OCI-LY7 (cell line): ENCODE measurements around the gene DISC1.
"Not testable (repeated sequence)": the region's sequence is repeated elsewhere in the genome, so short reads cannot be mapped to it uniquely, and the experiment has no call there.

ENCODE experiments used
- EZH2phosphoT487 ChIP-seq: fragments of 200-600 bp; sonication (generic); IDR thresholded peaks from 2 replicates; pipeline ENCODE4 v1.6.1; 2018; ENCODE audit warnings: low read depth, borderline replicate concordance, mild to moderate bottlenecking, mixed run types, antibody characterized with exemption, low read length, moderate library complexity, mixed read lengths
- TF ChIP-seq, protein P1 (sequence below): fragments of 200-600 bp; sonication (generic); conservative IDR thresholded peaks from 2 replicates; pipeline ENCODE4 v1.5.1; 2014; ENCODE audit warnings: mild to moderate bottlenecking, antibody characterized with exemption, low read length, moderate library complexity, mixed read lengths

- TF ChIP-seq, protein P1, sequence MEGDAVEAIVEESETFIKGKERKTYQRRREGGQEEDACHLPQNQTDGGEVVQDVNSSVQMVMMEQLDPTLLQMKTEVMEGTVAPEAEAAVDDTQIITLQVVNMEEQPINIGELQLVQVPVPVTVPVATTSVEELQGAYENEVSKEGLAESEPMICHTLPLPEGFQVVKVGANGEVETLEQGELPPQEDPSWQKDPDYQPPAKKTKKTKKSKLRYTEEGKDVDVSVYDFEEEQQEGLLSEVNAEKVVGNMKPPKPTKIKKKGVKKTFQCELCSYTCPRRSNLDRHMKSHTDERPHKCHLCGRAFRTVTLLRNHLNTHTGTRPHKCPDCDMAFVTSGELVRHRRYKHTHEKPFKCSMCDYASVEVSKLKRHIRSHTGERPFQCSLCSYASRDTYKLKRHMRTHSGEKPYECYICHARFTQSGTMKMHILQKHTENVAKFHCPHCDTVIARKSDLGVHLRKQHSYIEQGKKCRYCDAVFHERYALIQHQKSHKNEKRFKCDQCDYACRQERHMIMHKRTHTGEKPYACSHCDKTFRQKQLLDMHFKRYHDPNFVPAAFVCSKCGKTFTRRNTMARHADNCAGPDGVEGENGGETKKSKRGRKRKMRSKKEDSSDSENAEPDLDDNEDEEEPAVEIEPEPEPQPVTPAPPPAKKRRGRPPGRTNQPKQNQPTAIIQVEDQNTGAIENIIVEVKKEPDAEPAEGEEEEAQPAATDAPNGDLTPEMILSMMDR = not testable (repeated sequence)
- not testable (repeated sequence) for TF ChIP-seq EZH2phosphoT487
Observed at GRCh38 chr1:231961801-231962200, 335.2 kb downstream of the DISC1 start.
